Daoy (cell line): ENCODE results near the gene CT45A2. TPM values are rescaled to one million over a fixed set of nuclear protein-coding genes. Genes with fewer than 3 reads are reported as not detected.
"Not testable (repeated sequence)": the region's sequence is repeated elsewhere in the genome, so short reads cannot be mapped to it uniquely, and the experiment has no call there.

Source experiments
- DNase-seq: peaks from one replicate; pipeline ENCODE4 v3.0.0-alpha.2; 2015; ENCODE audit warnings: low read depth
- total RNA-seq: library from RNA; depleted of rRNA; stranded (reverse); fragments of >200 nt; shearing (Covaris generic); gene quantifications from 2 replicates; pipeline ENCODE4 v1.2.3, GENCODE V29; 2014; rRNA removed

CT45A2 gene, protein sequence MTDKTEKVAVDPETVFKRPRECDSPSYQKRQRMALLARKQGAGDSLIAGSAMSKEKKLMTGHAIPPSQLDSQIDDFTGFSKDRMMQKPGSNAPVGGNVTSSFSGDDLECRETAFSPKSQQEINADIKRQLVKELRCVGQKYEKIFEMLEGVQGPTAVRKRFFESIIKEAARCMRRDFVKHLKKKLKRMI
- total RNA-seq: 0.12 and 0.69 TPM in 2 replicates

DNA sequence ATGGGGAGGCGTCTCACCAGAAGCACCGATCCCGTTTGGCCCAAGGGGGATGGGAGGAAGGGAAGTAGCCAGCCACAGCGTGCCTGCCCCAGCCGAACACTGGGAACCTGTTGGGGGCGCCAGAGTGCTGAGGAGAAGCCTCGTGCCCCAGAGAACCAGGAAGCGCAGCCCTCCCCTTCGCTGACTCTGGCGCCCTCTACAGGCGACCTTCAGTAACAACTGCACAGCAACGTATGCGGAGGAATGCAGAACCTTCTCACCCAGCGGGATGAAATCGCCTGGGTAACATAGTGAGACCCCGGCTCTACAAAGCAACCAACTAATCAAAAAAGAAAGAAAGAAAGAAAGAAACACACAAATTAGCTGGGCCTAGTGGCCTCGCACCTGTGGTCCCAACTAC lies at the start of gene CT45A2:
Gene CT45A2, minus strand, starts transcription at position 101 of the 400 bp plus-strand sequence. CDS start 3,747 bp downstream, outside the sequence.
- not testable (repeated sequence) for DNase-seq

DNA sequence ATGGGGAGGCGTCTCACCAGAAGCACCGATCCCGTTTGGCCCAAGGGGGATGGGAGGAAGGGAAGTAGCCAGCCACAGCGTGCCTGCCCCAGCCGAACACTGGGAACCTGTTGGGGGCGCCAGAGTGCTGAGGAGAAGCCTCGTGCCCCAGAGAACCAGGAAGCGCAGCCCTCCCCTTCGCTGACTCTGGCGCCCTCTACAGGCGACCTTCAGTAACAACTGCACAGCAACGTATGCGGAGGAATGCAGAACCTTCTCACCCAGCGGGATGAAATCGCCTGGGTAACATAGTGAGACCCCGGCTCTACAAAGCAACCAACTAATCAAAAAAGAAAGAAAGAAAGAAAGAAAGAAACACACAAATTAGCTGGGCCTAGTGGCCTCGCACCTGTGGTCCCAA lies 34.6 kb upstream of the CT45A2 start, which contains the start of gene CT45A8:
Gene CT45A8, minus strand, starts transcription at position 101 of the 400 bp plus-strand sequence. CDS start 3,755 bp downstream, outside the sequence.
- not testable (repeated sequence) for DNase-seq

DNA sequence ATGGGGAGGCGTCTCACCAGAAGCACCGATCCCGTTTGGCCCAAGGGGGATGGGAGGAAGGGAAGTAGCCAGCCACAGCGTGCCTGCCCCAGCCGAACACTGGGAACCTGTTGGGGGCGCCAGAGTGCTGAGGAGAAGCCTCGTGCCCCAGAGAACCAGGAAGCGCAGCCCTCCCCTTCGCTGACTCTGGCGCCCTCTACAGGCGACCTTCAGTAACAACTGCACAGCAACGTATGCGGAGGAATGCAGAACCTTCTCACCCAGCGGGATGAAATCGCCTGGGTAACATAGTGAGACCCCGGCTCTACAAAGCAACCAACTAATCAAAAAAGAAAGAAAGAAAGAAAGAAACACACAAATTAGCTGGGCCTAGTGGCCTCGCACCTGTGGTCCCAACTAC lies 17.4 kb upstream of the CT45A2 start, which contains the start of gene CT45A7:
Gene CT45A7, minus strand, starts transcription at position 101 of the 400 bp plus-strand sequence. CDS start 3,747 bp downstream, outside the sequence.
- DNase-seq: not testable (repeated sequence)

DNA sequence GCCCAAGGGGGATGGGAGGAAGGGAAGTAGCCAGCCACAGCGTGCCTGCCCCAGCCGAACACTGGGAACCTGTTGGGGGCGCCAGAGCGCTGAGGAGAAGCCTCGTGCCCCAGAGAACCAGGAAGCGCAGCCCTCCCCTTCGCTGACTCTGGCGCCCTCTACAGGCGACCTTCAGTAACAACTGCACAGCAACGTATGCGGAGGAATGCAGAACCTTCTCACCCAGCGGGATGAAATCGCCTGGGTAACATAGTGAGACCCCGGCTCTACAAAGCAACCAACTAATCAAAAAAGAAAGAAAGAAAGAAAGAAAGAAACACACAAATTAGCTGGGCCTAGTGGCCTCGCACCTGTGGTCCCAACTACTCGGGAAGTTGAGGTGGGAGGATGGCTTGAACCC lies 17.1 kb downstream of the CT45A2 start, which contains the start of gene CT45A6:
Gene CT45A6, minus strand, starts transcription at position 101 of the 400 bp plus-strand sequence. CDS start 3,794 bp downstream, outside the sequence.
- not testable (repeated sequence) for DNase-seq

DNA sequence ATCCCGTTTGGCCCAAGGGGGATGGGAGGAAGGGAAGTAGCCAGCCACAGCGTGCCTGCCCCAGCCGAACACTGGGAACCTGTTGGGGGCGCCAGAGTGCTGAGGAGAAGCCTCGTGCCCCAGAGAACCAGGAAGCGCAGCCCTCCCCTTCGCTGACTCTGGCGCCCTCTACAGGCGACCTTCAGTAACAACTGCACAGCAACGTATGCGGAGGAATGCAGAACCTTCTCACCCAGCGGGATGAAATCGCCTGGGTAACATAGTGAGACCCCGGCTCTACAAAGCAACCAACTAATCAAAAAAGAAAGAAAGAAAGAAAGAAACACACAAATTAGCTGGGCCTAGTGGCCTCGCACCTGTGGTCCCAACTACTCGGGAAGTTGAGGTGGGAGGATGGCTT lies 34.4 kb downstream of the CT45A2 start, which contains the start of gene CT45A5:
Gene CT45A5, minus strand, starts transcription at position 101 of the 400 bp plus-strand sequence. CDS start 3,774 bp downstream, outside the sequence.
- not testable (repeated sequence) for DNase-seq

DNA sequence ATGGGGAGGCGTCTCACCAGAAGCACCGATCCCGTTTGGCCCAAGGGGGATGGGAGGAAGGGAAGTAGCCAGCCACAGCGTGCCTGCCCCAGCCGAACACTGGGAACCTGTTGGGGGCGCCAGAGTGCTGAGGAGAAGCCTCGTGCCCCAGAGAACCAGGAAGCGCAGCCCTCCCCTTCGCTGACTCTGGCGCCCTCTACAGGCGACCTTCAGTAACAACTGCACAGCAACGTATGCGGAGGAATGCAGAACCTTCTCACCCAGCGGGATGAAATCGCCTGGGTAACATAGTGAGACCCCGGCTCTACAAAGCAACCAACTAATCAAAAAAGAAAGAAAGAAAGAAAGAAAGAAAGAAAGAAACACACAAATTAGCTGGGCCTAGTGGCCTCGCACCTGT lies 51.7 kb downstream of the CT45A2 start, which contains the start of gene CT45A3:
Gene CT45A3, minus strand, starts transcription at position 101 of the 400 bp plus-strand sequence. CDS start 3,747 bp downstream, outside the sequence.
- not testable (repeated sequence) for DNase-seq

Other genes with a start within 250 kb of the CT45A2 start
- 34.0 and 45.7 TPM in 2 replicates for gene CT45A1, start 106.4 kb downstream of the CT45A2 start, total RNA-seq
- 27.2 and 28.3 TPM in 2 replicates for gene CT45A3, start 51.8 kb downstream of the CT45A2 start, total RNA-seq
- 10.4 and 11.1 TPM in 2 replicates for gene CT45A5, start 34.5 kb downstream of the CT45A2 start, total RNA-seq
- 25.1 and 32.5 TPM in 2 replicates for gene CT45A6, start 17.2 kb downstream of the CT45A2 start, total RNA-seq
- gene CT45A7, start 17.3 kb upstream of the CT45A2 start, total RNA-seq: not detected in 2 replicates
- gene CT45A8, start 34.5 kb upstream of the CT45A2 start, total RNA-seq: 0.12 and 0.69 TPM in 2 replicates
- not detected in 2 replicates for gene CT45A9, start 51.8 kb upstream of the CT45A2 start, total RNA-seq
- gene CT45A10, start 73.4 kb upstream of the CT45A2 start, total RNA-seq: 0.51 and 1.8 TPM in 2 replicates
- not detected in 2 replicates for gene SAGE1, start 73.7 kb upstream of the CT45A2 start, total RNA-seq
- 23.1 and 24.0 TPM in 2 replicates for gene MMGT1, start 154.0 kb upstream of the CT45A2 start, total RNA-seq
- 13.6 and 13.7 TPM in 2 replicates for gene SLC9A6, start 165.4 kb upstream of the CT45A2 start, total RNA-seq